Mesodermal cell (in vitro differentiated cells): ENCODE measurements around the gene TBC1D17.

ENCODE experiments used
- H3K27ac ChIP-seq: 2 replicates; pipeline ENCODE4 v1.7.0; 2013; ENCODE audit warnings: mild to moderate bottlenecking, low read depth, low read length, moderate library complexity; ENCODE audit not compliant: severe bottlenecking
- H3K36me3 ChIP-seq: 2 replicates; pipeline ENCODE4 v1.7.1; 2013; ENCODE audit warnings: mild to moderate bottlenecking, low read length, moderate library complexity; ENCODE audit not compliant: control insufficient read depth, insufficient read depth
- H3K4me1 ChIP-seq: one replicate; pipeline ENCODE4 v1.7.1; 2013; ENCODE audit warnings: mild to moderate bottlenecking, low read length; ENCODE audit not compliant: insufficient read depth, control insufficient read depth, poor library complexity, severe bottlenecking
- H3K4me3 ChIP-seq: 2 replicates; pipeline ENCODE4 v1.7.0; 2013; ENCODE audit warnings: low read length, control low read depth, mild to moderate bottlenecking; ENCODE audit not compliant: insufficient read depth, poor library complexity, severe bottlenecking; ENCODE audit errors: extremely low read depth
- H3K9me3 ChIP-seq: 2 replicates; pipeline ENCODE4 v1.7.1; 2013; ENCODE audit warnings: mild to moderate bottlenecking, low read length, moderate library complexity; ENCODE audit not compliant: control insufficient read depth
- WGBS, 2 experiments: methylation state at CpG; one replicate each; pipeline ENCODE4 v1.1.5; 2013; ENCODE audit warnings: missing lambda C conversion rate in 2 of 2; ENCODE audit not compliant: insufficient coverage in 2 of 2; 5-methylcytosine and 5-hydroxymethylcytosine counted together

TBC1D17 gene

GRCh38 chr19:49888510-49888824, 11.0 kb downstream of the TBC1D17 start:
- H3K36me3 ChIP-seq: peaks cover 38% of the 10 kb centered on the region

GRCh38 chr19:49889038-49889686, 11.7 kb downstream of the TBC1D17 start:
- H3K36me3 ChIP-seq: peaks cover 31% of the 10 kb centered on the region
- no peak overlapping the region for H3K27ac ChIP-seq
- no peak overlapping the region for H3K4me3 ChIP-seq
- WGBS, 2 experiments: 93 to 97% methylated on average over 18 to 21 of the region's 23 CpGs
- H3K4me1 ChIP-seq: peaks cover 2% of the 10 kb centered on the region
- H3K9me3 ChIP-seq: no peaks in the 10 kb centered on the region

More at GRCh38 chr19:49888510-49888824, 11.0 kb downstream of the TBC1D17 start:
- Histone ChIP-seq H3K4me3 (no peak overlapping the region), H3K4me1 (peaks cover 2% of the 10 kb centered on the region), H3K9me3 (no peaks in the 10 kb centered on the region), H3K27ac (no peak overlapping the region)
- 98 to 99% methylated on average over 6 to 12 of the region's 18 CpGs for WGBS, 2 experiments

- no peaks in the 10 kb centered on the region for H3K9me3 ChIP-seq
- no peak overlapping the region for H3K27ac ChIP-seq
- 54% methylated on average over 68 to 71 of the region's 71 CpGs for WGBS, 2 experiments
- peaks cover 2% of the 10 kb centered on the region for H3K4me1 ChIP-seq
- H3K4me3 ChIP-seq: no peak overlapping the region
- H3K36me3 ChIP-seq: peaks cover 26% of the 10 kb centered on the region
Measured at GRCh38 chr19:49889687-49890348, 12.3 kb downstream of the TBC1D17 start.

GRCh38 chr19:49890349-49891311, 13.1 kb downstream of the TBC1D17 start:
- Histone ChIP-seq H3K36me3 (peaks cover 17% of the 10 kb centered on the region), H3K9me3 (no peaks in the 10 kb centered on the region), H3K27ac (no peak overlapping the region), H3K4me3 (no peak overlapping the region), H3K4me1 (peaks cover 2% of the 10 kb centered on the region)
- WGBS, 2 experiments: 29 to 31% methylated on average over 50 to 56 of the region's 69 CpGs

- peaks cover 2% of the 10 kb centered on the region for H3K4me1 ChIP-seq
- H3K27ac ChIP-seq: no peak overlapping the region
- H3K4me3 ChIP-seq: no peak overlapping the region
- H3K9me3 ChIP-seq: no peaks in the 10 kb centered on the region
- 91 to 94% methylated on average over 12 to 16 of the region's 17 CpGs for WGBS, 2 experiments
- H3K36me3 ChIP-seq: peaks cover 15% of the 10 kb centered on the region
Measured at GRCh38 chr19:49891393-49891792, 13.9 kb downstream of the TBC1D17 start.

- no CpG with 5 or more reads among the region's 1 CpG for WGBS, 2 experiments
- H3K27ac ChIP-seq: no peak overlapping the region
Measured at GRCh38 chr19:49892716-49893115, 15.2 kb downstream of the TBC1D17 start.

GRCh38 chr19:49894011-49894664, 16.6 kb downstream of the TBC1D17 start:
- WGBS, 2 experiments: 94% methylated on average over 13 of the region's 18 CpGs
- H3K36me3 ChIP-seq: no peaks in the 10 kb centered on the region
- H3K4me3 ChIP-seq: no peak overlapping the region
- peaks cover 7% of the 10 kb centered on the region for H3K4me1 ChIP-seq
- H3K9me3 ChIP-seq: no peaks in the 10 kb centered on the region
- no peak overlapping the region for H3K27ac ChIP-seq

More at GRCh38 chr19:49892716-49893115, 15.2 kb downstream of the TBC1D17 start:
- Histone ChIP-seq H3K4me1 (peaks cover 7% of the 10 kb centered on the region), H3K4me3 (no peak overlapping the region), H3K36me3 (peaks cover 7% of the 10 kb centered on the region), H3K9me3 (no peaks in the 10 kb centered on the region)

- WGBS, 2 experiments: 91 to 94% methylated on average over 12 to 15 of the region's 17 CpGs
Measured at GRCh38 chr19:49894879-49895565, 17.5 kb downstream of the TBC1D17 start.

GRCh38 chr19:49895566-49896297, 18.2 kb downstream of the TBC1D17 start:
- H3K27ac ChIP-seq: no peak overlapping the region
- H3K9me3 ChIP-seq: no peaks in the 10 kb centered on the region
- no peak overlapping the region for H3K4me3 ChIP-seq
- 76 to 88% methylated on average over 7 to 15 of the region's 17 CpGs for WGBS, 2 experiments
- no peaks in the 10 kb centered on the region for H3K36me3 ChIP-seq
- peaks cover 5% of the 10 kb centered on the region for H3K4me1 ChIP-seq

More at GRCh38 chr19:49894879-49895565, 17.5 kb downstream of the TBC1D17 start:
- H3K4me1 ChIP-seq: peaks cover 7% of the 10 kb centered on the region
- no peak overlapping the region for H3K4me3 ChIP-seq
- no peaks in the 10 kb centered on the region for H3K9me3 ChIP-seq
- H3K27ac ChIP-seq: no peak overlapping the region
- H3K36me3 ChIP-seq: no peaks in the 10 kb centered on the region
